Measurements from ENCODE around the gene SLC2A1.

DNA sequence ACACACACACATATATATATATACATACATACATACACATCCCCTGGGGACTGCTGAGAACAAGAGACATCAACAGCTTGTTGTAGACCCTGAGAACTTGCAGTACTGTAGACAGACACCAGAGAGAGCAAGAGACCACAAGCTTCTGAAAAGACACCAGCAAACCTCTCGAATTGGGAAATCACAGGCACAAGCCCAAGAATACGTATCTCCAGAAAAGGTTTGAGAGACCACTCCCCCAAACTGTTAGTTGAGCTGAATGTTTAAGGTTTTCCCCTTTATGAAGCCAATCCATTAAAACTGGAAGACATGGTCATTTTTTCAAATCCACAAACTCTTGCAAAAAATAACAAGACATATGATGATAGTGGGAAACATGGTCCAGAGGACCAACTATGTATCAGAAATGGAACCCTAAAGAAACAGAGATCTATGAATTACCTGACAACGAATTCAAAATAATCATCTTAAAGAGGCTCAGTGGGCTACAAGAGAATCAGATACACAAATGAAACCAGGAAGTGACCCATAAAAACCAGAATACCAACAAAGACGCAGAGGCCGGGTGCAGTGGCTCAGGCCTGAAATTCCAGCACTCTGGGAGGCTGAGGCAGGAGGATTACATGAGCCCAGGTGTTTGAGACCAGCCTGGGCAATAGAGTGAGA, 45.1 kb downstream of the SLC2A1 start:
- TF ChIP-seq ELF4 (IDR thresholded peaks at IDR 0.05) (no peak), SUZ12 (IDR thresholded peaks at IDR 0.05) (no peak), ARNT (IDR thresholded peaks at IDR 0.05) (no peak), SP1 (IDR thresholded peaks at IDR 0.05) (no peak), BHLHE40 (IDR thresholded peaks at IDR 0.05; ENCODE audit: borderline replicate concordance) (no peak), ZNF384 (IDR thresholded peaks at IDR 0.05) (no peak), LEF1 (IDR thresholded peaks at IDR 0.05; ENCODE audit: borderline replicate concordance) (no peak)
